ENCODE results near the gene CELSR2. TPM values are rescaled to one million over a fixed set of nuclear protein-coding genes. Genes with fewer than 3 reads are reported as not detected.

Gene CELSR2
- total RNA-seq, 2 experiments from 2014 or later: 1.0 to 1.3 TPM

DNA sequence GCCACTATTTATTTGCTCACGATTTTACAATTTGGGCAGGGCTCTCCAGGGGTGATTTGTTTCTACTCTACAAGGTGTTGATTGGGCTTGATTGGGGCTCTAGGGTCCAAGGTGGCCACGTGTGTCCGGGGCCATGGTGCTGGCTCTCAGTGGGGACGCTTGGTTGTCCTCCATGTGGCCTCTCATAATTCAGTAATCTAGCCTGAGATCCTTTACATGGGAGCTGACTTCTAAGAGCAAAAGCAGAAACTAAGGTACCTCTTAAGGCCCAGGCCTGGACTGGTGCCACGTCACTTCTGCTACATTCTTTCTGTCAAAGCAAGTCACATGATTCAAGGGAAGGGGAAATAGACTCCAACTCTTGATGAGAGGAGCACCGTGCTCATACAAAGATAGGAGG lies 41.7 kb downstream of the CELSR2 start:
- no peaks in the 10 kb centered on the region for H3K9me3 Mint-ChIP-seq
- no peaks in the 10 kb centered on the region for H3K4me1 Mint-ChIP-seq (ENCODE audit: low read depth)
- ChIA-PET CTCF (interaction anchor here (0.6 kb wide), 1 partner anchor 27 kb away, joined by 4 read pairs; no protein-coding TSS in a partner anchor), POLR2A (no interaction called here)
- H3K27ac Mint-ChIP-seq: no peak overlapping the region
- no peaks in the 10 kb centered on the region for H3K36me3 Mint-ChIP-seq
- H3K27me3 Mint-ChIP-seq: peaks cover 8% of the 10 kb centered on the region
- intact Hi-C loops (cut with micrococcal nuclease): no loop called here
- DNase-seq: no peak
- no peak overlapping the region for H3K4me3 Mint-ChIP-seq

DNA sequence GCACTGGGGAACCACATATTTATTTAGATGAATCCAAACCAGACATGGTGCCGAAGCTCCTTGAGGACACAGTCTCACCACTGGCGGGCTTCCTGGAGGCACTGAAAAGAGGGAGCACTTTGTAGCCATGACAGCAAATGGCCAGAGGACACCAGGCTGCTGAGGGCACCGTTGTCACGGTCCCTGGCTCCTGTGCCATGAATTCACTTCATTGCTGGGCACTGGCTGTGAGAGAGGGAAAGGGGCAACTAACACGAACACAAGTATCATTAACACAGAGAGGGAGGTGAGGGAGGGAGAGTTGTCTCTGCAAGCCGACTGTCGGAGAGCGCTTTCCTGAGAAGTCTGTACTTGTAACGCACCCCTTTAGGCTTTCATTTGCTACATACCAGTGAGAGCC lies 43.0 kb downstream of the CELSR2 start:
- Mint-ChIP-seq H3K27ac (no peak overlapping the region), H3K9me3 (no peaks in the 10 kb centered on the region), H3K4me3 (no peak overlapping the region), H3K36me3 (no peaks in the 10 kb centered on the region), H3K27me3 (peaks cover 8% of the 10 kb centered on the region), H3K4me1 (ENCODE audit: low read depth) (no peaks in the 10 kb centered on the region)
- CTCF ChIA-PET: interaction anchor here (0.8 kb wide), 1 partner anchor 16 kb away, joined by 3 read pairs; no protein-coding TSS in a partner anchor
- POLR2A ChIA-PET: no interaction called here
- intact Hi-C loops (cut with micrococcal nuclease): no loop called here
- DNase-seq: no peak

DNA sequence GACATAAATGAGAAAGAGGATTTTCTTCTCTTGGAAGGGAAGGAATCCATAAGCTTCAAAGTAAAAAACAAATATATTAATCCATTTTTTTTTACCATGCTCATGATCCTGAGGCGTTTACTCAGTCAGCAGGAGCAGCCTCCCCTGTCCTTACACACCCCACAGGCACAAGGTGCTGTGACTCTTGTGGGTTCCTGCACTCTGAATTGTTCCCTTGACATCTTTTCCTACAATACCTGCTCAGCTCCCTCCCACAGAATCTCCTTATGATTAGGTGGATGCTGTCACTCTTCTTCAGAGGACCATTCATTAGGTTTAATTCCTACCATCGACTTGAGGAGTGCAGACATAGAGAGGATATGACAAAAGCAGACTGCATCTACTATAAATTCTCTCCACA lies 43.7 kb downstream of the CELSR2 start:
- Mint-ChIP-seq H3K9me3 (no peaks in the 10 kb centered on the region), H3K27me3 (peaks cover 8% of the 10 kb centered on the region), H3K27ac (no peak overlapping the region), H3K36me3 (no peaks in the 10 kb centered on the region), H3K4me3 (no peak overlapping the region), H3K4me1 (ENCODE audit: low read depth) (no peaks in the 10 kb centered on the region)
- ChIA-PET CTCF (interaction anchor here (0.8 kb wide), 1 partner anchor 16 kb away, joined by 3 read pairs; no protein-coding TSS in a partner anchor), POLR2A (no interaction called here)
- DNase-seq: no peak
- intact Hi-C loops (cut with micrococcal nuclease): no loop called here

DNA sequence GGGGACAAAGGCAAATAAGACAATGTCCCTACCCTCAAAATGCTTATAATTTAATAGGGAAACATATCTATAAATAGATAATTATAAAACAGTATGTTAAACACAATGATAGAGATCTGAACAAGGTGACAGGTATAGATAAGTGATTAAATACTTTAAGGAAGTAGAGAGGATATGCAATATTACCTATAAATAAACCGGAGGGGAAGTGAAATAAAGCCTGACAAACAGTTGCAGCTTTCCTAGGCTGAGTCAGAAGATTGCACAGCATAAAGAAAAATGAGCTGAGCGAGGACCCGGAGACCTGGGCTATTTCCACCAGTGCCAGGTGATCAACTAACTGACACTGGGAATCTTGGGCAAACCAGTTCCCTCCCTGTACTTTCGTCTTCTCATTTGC lies 45.1 kb downstream of the CELSR2 start:
- intact Hi-C loops (cut with micrococcal nuclease): no loop called here
- CTCF ChIA-PET: no interaction called here
- POLR2A ChIA-PET: no interaction called here
- no peaks in the 10 kb centered on the region for H3K9me3 Mint-ChIP-seq
- H3K27me3 Mint-ChIP-seq: peaks cover 18% of the 10 kb centered on the region
- H3K4me1 Mint-ChIP-seq (ENCODE audit: low read depth): no peaks in the 10 kb centered on the region
- no peak overlapping the region for H3K4me3 Mint-ChIP-seq
- H3K36me3 Mint-ChIP-seq: no peaks in the 10 kb centered on the region
- no peak for DNase-seq
- no peak overlapping the region for H3K27ac Mint-ChIP-seq

DNA sequence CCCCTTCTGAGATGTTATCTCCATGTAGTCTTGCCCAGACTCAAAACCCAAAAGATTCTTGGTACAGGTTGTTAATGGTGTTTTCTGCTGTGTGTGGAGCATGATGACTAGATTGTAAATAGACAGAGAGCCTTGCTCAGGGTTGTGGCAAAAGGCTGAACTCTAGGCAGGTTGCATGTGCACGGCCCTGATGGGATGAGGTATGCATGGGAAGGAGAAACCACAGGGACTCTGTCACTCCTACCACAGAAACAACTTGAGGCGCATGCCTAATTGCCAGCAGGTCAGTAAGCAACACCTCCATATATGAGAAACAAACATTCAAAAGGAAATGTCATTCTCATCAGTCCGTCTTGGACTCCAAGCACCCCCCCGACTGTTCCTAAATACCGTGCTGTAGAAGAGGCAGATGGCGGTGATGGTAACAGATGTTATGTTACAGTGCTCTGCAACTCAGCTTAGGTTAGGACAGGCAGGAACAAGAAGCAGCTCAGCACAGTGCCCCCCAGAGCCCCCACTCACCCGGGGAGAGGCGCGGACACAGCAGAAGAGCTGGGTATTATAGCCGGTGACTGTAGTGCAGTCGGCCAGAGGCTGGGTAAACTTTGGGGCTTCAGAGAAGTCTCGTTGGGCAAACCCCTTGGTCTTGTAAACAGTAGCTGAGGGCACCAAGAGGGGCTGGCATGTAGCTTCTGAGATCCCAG lies 46.5 kb downstream of the CELSR2 start:
- CTCF ChIA-PET: interaction anchor here (0.6 to 1.0 kb wide), 2 partner anchors 11 to 13 kb away, joined by 3 read pairs; partner anchors contain the start of gene PSRC1
- peaks cover 20% of the 10 kb centered on the region for H3K27me3 Mint-ChIP-seq
- no peak for DNase-seq
- H3K4me1 Mint-ChIP-seq (ENCODE audit: low read depth): no peaks in the 10 kb centered on the region
- intact Hi-C loops (cut with micrococcal nuclease): no loop called here
- no peaks in the 10 kb centered on the region for H3K36me3 Mint-ChIP-seq
- H3K4me3 Mint-ChIP-seq: no peak overlapping the region
- H3K27ac Mint-ChIP-seq: no peak overlapping the region
- H3K9me3 Mint-ChIP-seq: no peaks in the 10 kb centered on the region
- POLR2A ChIA-PET: no interaction called here

DNA sequence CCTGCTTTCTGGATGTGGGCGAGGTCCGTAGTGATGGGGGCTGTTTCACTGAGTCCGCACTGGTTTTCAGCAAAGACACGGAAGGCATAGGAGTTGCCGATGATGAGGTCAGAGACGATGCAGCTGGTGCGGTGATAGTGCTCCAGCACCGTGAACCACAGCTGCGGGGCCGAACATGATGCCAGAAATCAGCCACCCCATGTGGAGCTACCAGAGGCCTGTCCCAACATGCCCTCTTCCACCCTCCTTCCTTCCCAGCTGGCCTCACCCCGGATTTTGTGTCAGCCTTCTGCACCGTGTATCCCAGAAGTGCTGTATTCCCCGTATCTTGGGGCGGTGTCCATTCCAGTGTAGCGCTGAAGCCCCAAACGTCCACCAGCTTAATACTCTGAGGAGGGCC lies 47.4 kb downstream of the CELSR2 start:
- no peak overlapping the region for H3K4me3 Mint-ChIP-seq
- POLR2A ChIA-PET: no interaction called here

DNA sequence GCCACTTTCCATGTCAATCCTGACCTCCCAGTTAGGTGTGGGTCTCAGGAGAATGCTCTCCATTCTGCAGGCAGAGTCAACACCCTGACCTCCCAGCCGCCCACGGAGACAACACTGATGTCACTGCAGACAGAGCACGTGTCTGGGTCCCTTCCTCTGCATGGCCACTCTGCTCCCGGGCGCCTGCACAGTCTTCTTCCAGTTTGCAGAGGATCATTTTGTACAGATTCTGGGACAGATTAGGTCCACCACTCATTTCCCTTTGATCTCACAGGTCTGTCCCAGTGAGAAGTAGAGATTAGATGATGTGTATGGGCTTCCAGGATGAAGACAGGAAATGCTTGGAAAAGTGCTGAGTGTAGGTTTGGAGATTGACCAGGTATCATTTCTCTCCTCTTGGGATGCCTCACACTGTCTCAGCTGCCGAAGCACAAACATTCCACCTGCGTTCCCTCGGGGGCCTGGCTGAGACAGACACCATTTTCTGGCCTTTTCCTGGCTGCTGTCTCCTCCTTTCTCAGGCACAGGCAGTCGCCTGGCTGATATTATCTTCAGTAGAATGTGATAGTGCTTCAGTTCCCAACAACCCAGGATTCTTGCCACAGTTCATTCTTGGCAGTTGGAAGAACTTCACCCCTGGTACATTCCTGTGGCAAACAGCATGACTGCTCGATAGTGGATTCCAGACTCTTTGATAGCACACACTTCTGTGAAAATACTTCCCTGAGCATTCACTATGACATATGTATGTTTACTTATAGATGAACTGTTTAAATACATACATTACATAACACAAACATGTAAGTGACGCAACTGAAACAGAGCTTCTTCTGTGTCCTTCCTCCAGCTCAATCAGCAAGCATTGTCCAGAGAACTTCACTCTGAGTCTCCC lies 49.6 kb downstream of the CELSR2 start:
- peak; percentile 42 for DNase-seq
- ChIA-PET POLR2A (no interaction called here), CTCF (no interaction called here)
- H3K9me3 Mint-ChIP-seq: no peaks in the 10 kb centered on the region
- H3K27ac Mint-ChIP-seq: no peak overlapping the region
- peaks cover 17% of the 10 kb centered on the region for H3K27me3 Mint-ChIP-seq
- no peaks in the 10 kb centered on the region for H3K4me1 Mint-ChIP-seq (ENCODE audit: low read depth)
- no peaks in the 10 kb centered on the region for H3K36me3 Mint-ChIP-seq
- H3K4me3 Mint-ChIP-seq: no peak overlapping the region
- intact Hi-C loops (cut with micrococcal nuclease): no loop called here

More for the DNA sequence above, 47.4 kb downstream of the CELSR2 start:
- Mint-ChIP-seq H3K9me3 (no peaks in the 10 kb centered on the region), H3K4me1 (ENCODE audit: low read depth) (no peaks in the 10 kb centered on the region), H3K27ac (no peak overlapping the region), H3K27me3 (peaks cover 20% of the 10 kb centered on the region), H3K36me3 (no peaks in the 10 kb centered on the region)
- CTCF ChIA-PET: interaction anchor here (1.1 kb wide), 1 partner anchor 20 kb away, joined by 3 read pairs; no protein-coding TSS in a partner anchor
- no peak for DNase-seq
- intact Hi-C loops (cut with micrococcal nuclease): no loop called here

DNA sequence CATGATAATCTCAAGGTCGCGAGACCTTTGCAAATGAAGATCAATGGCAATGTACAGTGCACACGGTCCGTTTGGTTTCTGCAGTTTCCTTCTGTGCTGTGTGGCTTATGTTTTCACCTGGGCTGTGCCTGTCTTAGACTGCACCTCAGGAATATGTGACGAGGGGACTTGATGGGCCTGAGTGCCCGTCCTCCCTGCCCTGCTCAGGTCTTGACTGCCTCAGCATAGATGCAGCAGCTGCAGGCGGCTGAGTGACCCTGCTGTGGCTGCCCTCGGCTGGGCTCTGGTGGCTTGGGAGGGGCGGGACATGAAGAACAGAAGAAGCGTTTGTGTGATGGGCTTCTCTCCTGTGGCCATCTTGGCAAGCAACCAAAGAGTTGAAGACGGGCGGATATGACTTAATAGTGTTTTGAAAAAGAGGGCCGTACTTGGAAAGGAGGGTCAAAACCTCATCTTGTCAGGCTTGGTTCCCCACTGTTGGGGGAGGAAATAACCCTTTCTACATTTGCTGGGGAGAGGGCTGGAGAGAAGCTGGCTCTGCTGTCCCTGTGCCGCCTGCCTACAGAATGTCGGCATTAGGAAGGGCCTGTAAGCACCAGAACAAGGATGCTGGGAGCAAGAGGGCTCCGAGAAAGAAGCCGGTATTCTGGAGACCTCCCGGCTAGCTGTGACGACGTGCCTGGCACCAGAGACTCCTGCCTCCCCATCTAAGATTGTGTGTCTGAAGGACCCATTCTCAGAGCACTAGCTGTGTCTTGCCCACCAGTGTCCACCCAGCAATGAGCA lies 50.4 kb downstream of the CELSR2 start:
- no peaks in the 10 kb centered on the region for H3K36me3 Mint-ChIP-seq
- ChIA-PET CTCF (no interaction called here), POLR2A (no interaction called here)
- H3K27ac Mint-ChIP-seq: no peak overlapping the region
- no peak overlapping the region for H3K4me3 Mint-ChIP-seq
- peaks cover 17% of the 10 kb centered on the region for H3K27me3 Mint-ChIP-seq
- H3K4me1 Mint-ChIP-seq (ENCODE audit: low read depth): no peaks in the 10 kb centered on the region
- intact Hi-C loops (cut with micrococcal nuclease): no loop called here
- no peak for DNase-seq
- no peaks in the 10 kb centered on the region for H3K9me3 Mint-ChIP-seq

DNA sequence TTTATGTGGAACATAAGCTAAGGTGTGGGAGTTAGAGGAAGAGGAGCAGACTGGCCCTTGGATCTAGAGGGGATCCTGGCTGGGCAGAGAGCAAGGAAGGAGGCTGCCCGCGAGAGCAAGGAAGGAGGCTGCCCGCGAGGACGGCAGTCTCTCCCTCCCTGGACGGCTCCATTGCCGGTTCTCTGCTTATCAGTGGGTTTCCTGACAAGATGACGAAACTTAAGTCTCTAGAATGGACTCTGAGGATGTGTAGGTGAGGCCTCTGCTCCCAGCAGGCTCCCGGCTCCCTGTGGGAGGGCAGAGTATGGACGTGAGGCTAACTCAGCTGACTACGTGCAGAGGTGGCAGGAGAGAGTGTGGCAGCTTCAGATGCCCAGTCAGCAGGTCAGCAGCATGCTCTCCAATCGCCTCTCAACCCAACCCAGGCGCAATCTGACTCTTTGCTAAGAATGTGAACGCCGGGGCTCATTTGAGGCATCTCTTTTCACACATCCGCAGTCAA lies 51.4 kb downstream of the CELSR2 start:
- Mint-ChIP-seq H3K36me3 (no peaks in the 10 kb centered on the region), H3K27ac (no peak overlapping the region), H3K9me3 (no peaks in the 10 kb centered on the region), H3K4me1 (ENCODE audit: low read depth) (no peaks in the 10 kb centered on the region), H3K4me3 (no peak overlapping the region), H3K27me3 (peaks cover 15% of the 10 kb centered on the region)
- intact Hi-C loops (cut with micrococcal nuclease): no loop called here
- ChIA-PET CTCF (no interaction called here), POLR2A (no interaction called here)
- no peak for DNase-seq

DNA sequence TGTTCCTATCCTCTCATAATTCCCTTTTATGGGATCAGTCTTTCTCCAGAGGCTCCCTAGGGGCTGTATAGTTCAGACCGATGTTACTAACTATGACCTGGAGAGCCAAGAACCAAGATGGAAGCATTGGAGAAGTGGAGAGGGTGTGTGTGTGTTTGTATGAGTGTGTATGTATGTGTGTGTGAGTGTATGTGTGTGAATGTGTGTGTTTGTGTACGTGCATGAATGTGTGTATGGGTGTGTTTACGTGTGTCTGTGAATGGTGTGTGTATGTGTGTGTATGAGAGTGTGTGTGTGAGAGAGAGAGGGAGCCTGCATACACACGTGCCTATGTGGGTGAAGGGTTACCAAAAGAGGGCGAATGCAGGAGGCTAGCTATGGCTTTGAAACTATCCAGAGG lies 52.5 kb downstream of the CELSR2 start:
- Mint-ChIP-seq H3K4me1 (ENCODE audit: low read depth) (no peaks in the 10 kb centered on the region), H3K9me3 (no peaks in the 10 kb centered on the region), H3K4me3 (no peak overlapping the region), H3K36me3 (no peaks in the 10 kb centered on the region), H3K27ac (no peak overlapping the region), H3K27me3 (peaks cover 12% of the 10 kb centered on the region)
- ChIA-PET POLR2A (no interaction called here), CTCF (interaction anchor here (1.4 kb wide), 1 partner anchor 24 kb away, joined by 3 read pairs; no protein-coding TSS in a partner anchor)
- intact Hi-C loops (cut with micrococcal nuclease): no loop called here
- no peak for DNase-seq

DNA sequence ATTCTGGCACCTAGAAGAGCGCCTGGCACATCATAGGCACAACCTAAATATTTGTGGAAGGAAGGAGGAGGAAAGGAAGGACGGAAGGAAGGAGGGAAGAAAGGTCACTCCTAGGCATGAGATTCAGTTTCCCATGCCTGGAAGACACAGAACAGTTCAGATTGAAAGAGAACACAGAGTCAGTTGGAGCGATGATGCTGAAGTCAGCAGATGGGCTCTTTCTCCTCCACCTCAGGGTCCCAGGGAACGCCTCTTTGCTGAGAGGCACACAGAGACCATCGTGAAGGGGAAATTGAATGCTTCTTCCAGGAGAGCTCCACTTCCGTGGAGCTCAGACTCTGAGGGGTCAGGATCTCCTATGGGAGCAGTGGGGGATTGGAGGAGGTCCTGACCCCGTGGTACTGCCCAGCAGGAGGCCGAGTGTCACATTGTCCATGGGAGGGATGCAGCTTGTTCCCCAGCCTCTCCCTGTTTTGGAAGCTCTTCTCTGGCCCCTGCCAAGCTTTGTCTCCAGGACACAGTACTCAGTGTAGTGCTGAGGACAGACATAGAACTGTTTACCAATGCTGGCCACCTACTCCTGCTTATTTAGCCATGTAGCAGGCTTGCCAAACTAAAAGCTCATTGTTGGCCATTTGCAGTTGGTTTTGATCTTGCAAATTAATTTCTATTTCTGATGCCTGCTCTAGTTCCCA lies 55.0 kb downstream of the CELSR2 start:
- H3K27ac Mint-ChIP-seq: no peak overlapping the region
- peaks cover 9% of the 10 kb centered on the region for H3K27me3 Mint-ChIP-seq
- H3K4me3 Mint-ChIP-seq: no peak overlapping the region
- ChIA-PET CTCF (interaction anchor here (0.7 kb wide), 1 partner anchor 27 kb away, joined by 4 read pairs; no protein-coding TSS in a partner anchor), POLR2A (no interaction called here)
- H3K4me1 Mint-ChIP-seq (ENCODE audit: low read depth): no peaks in the 10 kb centered on the region
- no peaks in the 10 kb centered on the region for H3K9me3 Mint-ChIP-seq
- no peak for DNase-seq
- no peaks in the 10 kb centered on the region for H3K36me3 Mint-ChIP-seq
- intact Hi-C loops (cut with micrococcal nuclease): no loop called here

Data from activated CD4-positive, alpha-beta memory T cell treated with anti-CD3 and anti-CD28 coated beads for 36 hours (primary cell).